Measurements from ENCODE around the gene HDAC7.

The HDAC7 gene

DNA sequence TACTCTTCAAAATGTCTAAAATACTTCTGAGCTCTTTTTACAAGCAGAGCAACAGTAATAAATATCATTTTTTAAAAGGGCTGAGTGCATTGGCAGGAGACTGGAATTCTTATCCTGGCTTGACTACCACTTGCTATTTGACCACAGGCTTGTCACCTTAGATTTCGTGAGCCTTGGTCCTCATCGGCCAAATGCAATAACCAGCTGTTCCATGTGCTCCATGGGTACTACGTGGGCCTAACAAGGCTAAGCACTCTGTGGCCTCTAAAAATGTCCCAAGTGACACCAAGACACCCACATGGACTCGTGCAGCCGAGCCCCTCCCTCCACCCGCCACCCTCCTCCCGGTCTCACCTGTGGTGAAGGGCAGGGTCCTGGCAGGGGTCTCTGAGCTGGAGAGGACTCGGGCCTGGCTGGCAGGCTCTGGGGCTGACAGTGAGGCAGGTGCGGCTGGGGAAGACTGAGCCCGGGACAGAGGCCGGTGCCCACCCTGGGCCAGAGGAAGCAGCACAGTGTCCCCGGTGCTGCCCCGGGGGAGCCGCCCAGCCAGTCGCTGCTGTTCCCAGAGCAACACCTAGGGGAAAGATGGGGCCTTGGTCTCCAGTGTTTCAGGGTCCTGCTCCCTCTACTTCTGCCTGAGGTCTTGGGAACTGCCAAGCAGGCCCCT is 26.6 kb downstream of the HDAC7 start:
- Histone ChIP-seq H3K27me3 (ENCODE audit: insufficient read depth, poor library complexity, severe bottlenecking) (no peaks in the 10 kb centered on the region), H3K9me3 (ENCODE audit: severe bottlenecking) (no peaks in the 10 kb centered on the region), H3K27ac (ENCODE audit: poor library complexity, severe bottlenecking) (no peak overlapping the region), H3K36me3 (ENCODE audit: low read depth) (peaks cover 74% of the 10 kb centered on the region), H3K4me1 (ENCODE audit: insufficient read depth, poor library complexity, severe bottlenecking) (no peaks in the 10 kb centered on the region), H3K4me3 (ENCODE audit: severe bottlenecking) (no peak overlapping the region)
- TF ChIP-seq, protein P1, sequence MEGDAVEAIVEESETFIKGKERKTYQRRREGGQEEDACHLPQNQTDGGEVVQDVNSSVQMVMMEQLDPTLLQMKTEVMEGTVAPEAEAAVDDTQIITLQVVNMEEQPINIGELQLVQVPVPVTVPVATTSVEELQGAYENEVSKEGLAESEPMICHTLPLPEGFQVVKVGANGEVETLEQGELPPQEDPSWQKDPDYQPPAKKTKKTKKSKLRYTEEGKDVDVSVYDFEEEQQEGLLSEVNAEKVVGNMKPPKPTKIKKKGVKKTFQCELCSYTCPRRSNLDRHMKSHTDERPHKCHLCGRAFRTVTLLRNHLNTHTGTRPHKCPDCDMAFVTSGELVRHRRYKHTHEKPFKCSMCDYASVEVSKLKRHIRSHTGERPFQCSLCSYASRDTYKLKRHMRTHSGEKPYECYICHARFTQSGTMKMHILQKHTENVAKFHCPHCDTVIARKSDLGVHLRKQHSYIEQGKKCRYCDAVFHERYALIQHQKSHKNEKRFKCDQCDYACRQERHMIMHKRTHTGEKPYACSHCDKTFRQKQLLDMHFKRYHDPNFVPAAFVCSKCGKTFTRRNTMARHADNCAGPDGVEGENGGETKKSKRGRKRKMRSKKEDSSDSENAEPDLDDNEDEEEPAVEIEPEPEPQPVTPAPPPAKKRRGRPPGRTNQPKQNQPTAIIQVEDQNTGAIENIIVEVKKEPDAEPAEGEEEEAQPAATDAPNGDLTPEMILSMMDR (IDR thresholded peaks at IDR 0.05; ENCODE audit: poor library complexity, severe bottlenecking), result no peak
- no peak for DNase-seq (ENCODE audit: low spot score)
- no peak for ATAC-seq (ENCODE audit: low read depth)

DNA sequence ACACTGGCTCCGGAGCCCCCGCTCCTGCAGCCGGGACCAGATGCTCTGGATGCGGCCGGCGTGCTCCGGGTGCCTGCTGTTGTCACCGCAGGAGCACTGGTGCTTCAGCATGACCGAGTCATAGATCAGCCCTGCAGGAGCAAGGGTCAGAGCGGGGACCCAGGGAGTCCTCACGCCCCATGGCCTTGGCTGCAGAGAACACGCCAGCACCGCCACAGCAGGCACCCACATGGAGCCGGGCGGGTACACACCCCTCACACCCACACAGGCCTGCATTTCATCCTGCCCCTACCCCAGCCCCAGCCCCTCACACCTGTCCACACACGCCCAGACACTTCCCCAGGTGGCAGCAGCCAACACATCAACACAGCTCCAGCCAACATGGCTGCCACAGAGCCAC is 27.8 kb downstream of the HDAC7 start:
- peaks cover 77% of the 10 kb centered on the region for H3K36me3 ChIP-seq (ENCODE audit: low read depth)
- DNase-seq (ENCODE audit: low spot score) (no peak), ATAC-seq (ENCODE audit: low read depth) (no peak)
- no peak overlapping the region for H3K27ac ChIP-seq (ENCODE audit: poor library complexity, severe bottlenecking)
- H3K27me3 ChIP-seq (ENCODE audit: insufficient read depth, poor library complexity, severe bottlenecking), result no peaks in the 10 kb centered on the region
- H3K4me3 ChIP-seq (ENCODE audit: severe bottlenecking), result no peak overlapping the region
- H3K9me3 ChIP-seq (ENCODE audit: severe bottlenecking), result no peaks in the 10 kb centered on the region
- TF ChIP-seq, protein P1 (IDR thresholded peaks at IDR 0.05; ENCODE audit: poor library complexity, severe bottlenecking), result no peak
- no peaks in the 10 kb centered on the region for H3K4me1 ChIP-seq (ENCODE audit: insufficient read depth, poor library complexity, severe bottlenecking)

DNA sequence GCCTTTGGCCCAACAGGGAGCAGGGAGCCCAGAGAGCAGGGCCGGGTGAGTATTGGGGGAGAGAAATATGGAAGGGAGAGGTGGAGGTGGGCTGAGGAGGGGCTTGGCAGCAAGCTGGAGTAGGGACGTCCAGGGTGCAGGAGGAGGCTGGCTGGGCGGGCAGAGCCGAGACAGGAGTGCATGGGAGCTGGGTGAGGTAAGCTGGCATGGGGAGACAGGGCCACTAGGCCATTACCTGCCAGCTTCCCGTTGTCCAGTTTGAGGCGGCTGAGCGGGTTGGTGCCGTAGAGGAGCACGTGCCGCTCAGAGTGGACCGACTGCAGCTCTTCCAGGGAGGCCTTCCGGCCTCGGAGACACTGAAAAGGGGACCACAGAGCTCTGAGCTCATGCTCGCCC is 28.4 kb downstream of the HDAC7 start:
- H3K36me3 ChIP-seq (ENCODE audit: low read depth), result peaks cover 82% of the 10 kb centered on the region
- DNase-seq (ENCODE audit: low spot score), result no peak
- no peak for ATAC-seq (ENCODE audit: low read depth)
- H3K27ac ChIP-seq (ENCODE audit: poor library complexity, severe bottlenecking), result no peak overlapping the region
- no peak overlapping the region for H3K4me3 ChIP-seq (ENCODE audit: severe bottlenecking)
- H3K4me1 ChIP-seq (ENCODE audit: insufficient read depth, poor library complexity, severe bottlenecking), result no peaks in the 10 kb centered on the region
- no peaks in the 10 kb centered on the region for H3K27me3 ChIP-seq (ENCODE audit: insufficient read depth, poor library complexity, severe bottlenecking)
- no peaks in the 10 kb centered on the region for H3K9me3 ChIP-seq (ENCODE audit: severe bottlenecking)
- TF ChIP-seq, protein P1 (IDR thresholded peaks at IDR 0.05; ENCODE audit: poor library complexity, severe bottlenecking), result no peak

DNA sequence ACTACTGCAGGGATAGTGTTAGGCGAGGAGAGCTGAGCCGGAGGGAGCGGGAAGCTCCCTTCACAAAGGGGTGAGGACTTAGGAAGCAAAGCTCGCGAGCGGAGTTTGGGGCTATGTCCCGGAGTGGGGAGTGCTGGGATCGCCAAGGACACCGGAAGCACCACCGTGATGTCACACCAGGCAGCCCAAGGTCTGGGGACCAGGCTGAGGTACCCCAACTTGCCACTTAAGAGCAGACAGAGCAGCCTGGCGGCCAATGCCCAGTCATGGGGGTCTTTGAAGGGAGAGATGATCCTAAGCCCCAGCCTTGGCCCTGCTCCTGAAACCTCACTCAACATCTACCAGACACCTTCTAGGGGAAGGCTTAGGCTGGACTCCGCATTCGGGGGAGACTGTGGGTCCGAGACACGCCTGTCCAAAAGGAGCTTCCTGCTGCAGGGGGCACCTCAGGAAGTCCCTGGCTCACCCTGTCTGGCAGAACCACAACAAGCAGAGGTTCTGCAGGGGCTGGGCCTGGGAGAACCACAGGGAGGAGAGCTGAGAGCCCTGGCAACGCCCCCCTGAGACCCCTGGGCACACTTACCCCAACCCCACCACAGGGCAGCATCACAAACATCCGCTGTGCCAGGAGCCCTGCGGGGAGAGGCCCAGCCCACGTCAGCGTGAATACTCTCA is 28.9 kb downstream of the HDAC7 start:
- Histone ChIP-seq H3K27ac (ENCODE audit: poor library complexity, severe bottlenecking) (no peak overlapping the region), H3K4me3 (ENCODE audit: severe bottlenecking) (no peak overlapping the region), H3K4me1 (ENCODE audit: insufficient read depth, poor library complexity, severe bottlenecking) (no peaks in the 10 kb centered on the region), H3K36me3 (ENCODE audit: low read depth) (peaks cover 85% of the 10 kb centered on the region), H3K9me3 (ENCODE audit: severe bottlenecking) (no peaks in the 10 kb centered on the region), H3K27me3 (ENCODE audit: insufficient read depth, poor library complexity, severe bottlenecking) (no peaks in the 10 kb centered on the region)
- ATAC-seq (ENCODE audit: low read depth) (no peak), DNase-seq (ENCODE audit: low spot score) (no peak)
- TF ChIP-seq, protein P1 (IDR thresholded peaks at IDR 0.05; ENCODE audit: poor library complexity, severe bottlenecking), result no peak
